ENCODE measurements around the gene CDH4. TPM values are rescaled to one million over a fixed set of nuclear protein-coding genes. Genes with fewer than 3 reads are reported as not detected.

Gene CDH4
- total and polyA plus RNA-seq, 2 of the 8 experiments (the other 6 are each of a cell fraction or from before 2014, with no cell fraction given), result 4.3 to 7.9 TPM

GRCh38 chr20:61330441-61330840 is 78.4 kb downstream of the CDH4 start (continued):
- TF ChIP-seq MAFK (IDR thresholded peaks at IDR 0.05; ENCODE audit: low read depth, low read length) (no peak), HDAC2 (IDR thresholded peaks at IDR 0.05; ENCODE audit: borderline replicate concordance in 1 of 2, low read depth in 2 of 2, low read length in 2 of 2) (no peak)

Data from H1 (cell line).